NCI-H2107 treated with DMSO at 0.1 percent for 48 hours (cell line): ENCODE measurements around the gene APAF1.

Source experiments
- DNase-seq: peaks from one replicate; lab custom pipeline; 2025; ENCODE audit not compliant: unreplicated experiment; lab: John Stamatoyannopoulos, UW

APAF1 gene

GRCh38 chr12:98669751-98670150, 24.7 kb downstream of the APAF1 start:
- DNase-seq, result no peak

GRCh38 chr12:98671459-98671858, 26.4 kb downstream of the APAF1 start:
- no peak for DNase-seq

- DNase-seq, result no peak
Observed at GRCh38 chr12:98674841-98675240, 29.8 kb downstream of the APAF1 start.

GRCh38 chr12:98678236-98678945, 33.3 kb downstream of the APAF1 start:
- DNase-seq, result no peak

GRCh38 chr12:98678946-98679610, 34.0 kb downstream of the APAF1 start:
- no peak for DNase-seq

GRCh38 chr12:98679611-98680005, 34.5 kb downstream of the APAF1 start:
- DNase-seq, result no peak

GRCh38 chr12:98684199-98684598, 39.1 kb downstream of the APAF1 start:
- DNase-seq, result no peak

- no peak for DNase-seq
Observed at GRCh38 chr12:98686603-98687002, 41.5 kb downstream of the APAF1 start.

- DNase-seq, result no peak
Observed at GRCh38 chr12:98691351-98691750, 46.3 kb downstream of the APAF1 start.

GRCh38 chr12:98696036-98696646, 51.1 kb downstream of the APAF1 start:
- DNase-seq, result peak; percentile 80

GRCh38 chr12:98697209-98697608, 52.1 kb downstream of the APAF1 start:
- DNase-seq, result no peak

GRCh38 chr12:98698603-98699463, 53.7 kb downstream of the APAF1 start:
- DNase-seq, result peak; percentile 56

GRCh38 chr12:98699586-98699985, 54.5 kb downstream of the APAF1 start:
- DNase-seq, result no peak

- peak; percentile 37 for DNase-seq
Observed at GRCh38 chr12:98701166-98701565, 56.1 kb downstream of the APAF1 start.

- no peak for DNase-seq
Observed at GRCh38 chr12:98709022-98709421, 63.9 kb downstream of the APAF1 start.

- DNase-seq, result no peak
Observed at GRCh38 chr12:98714426-98714825, 69.3 kb downstream of the APAF1 start.

- DNase-seq, result no peak
Observed at GRCh38 chr12:98719515-98720504, 74.7 kb downstream of the APAF1 start.

- no peak for DNase-seq
Observed at GRCh38 chr12:98721204-98721702, 76.2 kb downstream of the APAF1 start.

GRCh38 chr12:98724384-98725155, 79.5 kb downstream of the APAF1 start:
- no peak for DNase-seq
